ENCODE measurements around the gene RO60.

GRCh38 chr1:193065954-193066353, 6.5 kb downstream of the RO60 start:
- TF ChIP-seq CTCF (IDR thresholded peaks at IDR 0.05) (no peak), POLR2A (IDR thresholded peaks at IDR 0.05) (no peak), EP300 (IDR thresholded peaks at IDR 0.05) (no peak)
